ENCODE measurements around the gene CTNNA1. TPM values are rescaled to one million over a fixed set of nuclear protein-coding genes. Genes with fewer than 3 reads are reported as not detected.

Gene CTNNA1
- total and polyA plus RNA-seq, 4 donors, result 115 to 480 (median 302) TPM

DNA sequence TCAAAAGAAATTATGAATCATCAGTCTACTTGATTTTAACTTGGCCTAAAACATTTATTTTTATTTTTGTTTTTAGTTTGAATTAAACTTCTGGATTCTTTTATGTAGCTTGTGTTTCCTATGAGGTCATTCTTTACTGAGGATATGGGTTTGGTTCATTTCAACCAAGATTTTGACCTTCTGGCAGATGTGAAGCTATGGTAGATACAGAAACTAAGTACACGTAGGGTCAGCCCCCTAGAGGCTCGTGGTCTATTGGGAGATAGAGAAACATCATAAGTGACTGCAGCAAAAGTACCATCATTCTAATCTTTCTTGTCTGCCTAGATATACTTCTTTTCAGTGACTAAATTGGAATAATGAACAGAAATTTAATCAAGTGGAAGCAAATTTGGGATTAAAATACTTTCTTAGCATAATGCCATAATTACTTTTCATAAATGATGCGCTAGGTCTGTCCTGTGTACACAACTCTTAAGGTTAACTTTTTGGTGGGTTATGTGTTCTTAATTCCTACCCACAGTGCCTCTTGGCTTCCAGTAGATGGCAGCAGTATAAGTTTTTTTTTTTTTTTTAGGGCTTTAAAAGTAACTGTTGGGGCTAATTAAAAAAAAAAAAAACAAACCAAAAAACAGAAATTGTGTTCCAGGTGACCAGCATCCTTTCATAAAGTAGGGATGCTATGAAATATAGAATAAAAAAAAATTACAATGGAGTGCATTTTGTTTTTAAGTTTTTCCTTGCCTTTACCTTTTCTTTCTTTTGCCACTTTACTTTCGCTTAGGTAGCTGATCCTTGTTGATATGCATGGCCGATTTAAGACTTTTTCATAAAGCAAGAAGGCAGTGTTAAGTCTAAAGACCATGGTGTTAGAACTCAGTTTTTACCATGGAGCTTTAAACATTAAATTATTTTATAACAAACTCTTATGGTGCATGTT lies 72.0 kb downstream of the CTNNA1 start:
- no peaks in the 10 kb centered on the region for H3K27me3 ChIP-seq (ENCODE audit: control insufficient read depth in 3 of 3, insufficient read depth in 3 of 3, low read length in 2 of 3)
- no peak overlapping the region for H3K4me3 ChIP-seq
- ATAC-seq (ENCODE audit: insufficient read depth, low FRiP score), result no peak
- no peak overlapping the region for H3K27ac ChIP-seq (ENCODE audit: low read depth in 1 of 2, low read length in 1 of 2)
- 58 to 63% methylated on average over 5 of the region's 5 CpGs for WGBS, 2 donors
- peak in 1 of 3 donors; percentile 13 for DNase-seq
- H3K4me1 ChIP-seq (ENCODE audit: control insufficient read depth in 5 of 5, insufficient read depth in 5 of 5, low read length in 5 of 5), result peaks cover 0 to 3% (median under 1%) of the 10 kb centered on the region in 5 donors
- TF ChIP-seq, protein P1, sequence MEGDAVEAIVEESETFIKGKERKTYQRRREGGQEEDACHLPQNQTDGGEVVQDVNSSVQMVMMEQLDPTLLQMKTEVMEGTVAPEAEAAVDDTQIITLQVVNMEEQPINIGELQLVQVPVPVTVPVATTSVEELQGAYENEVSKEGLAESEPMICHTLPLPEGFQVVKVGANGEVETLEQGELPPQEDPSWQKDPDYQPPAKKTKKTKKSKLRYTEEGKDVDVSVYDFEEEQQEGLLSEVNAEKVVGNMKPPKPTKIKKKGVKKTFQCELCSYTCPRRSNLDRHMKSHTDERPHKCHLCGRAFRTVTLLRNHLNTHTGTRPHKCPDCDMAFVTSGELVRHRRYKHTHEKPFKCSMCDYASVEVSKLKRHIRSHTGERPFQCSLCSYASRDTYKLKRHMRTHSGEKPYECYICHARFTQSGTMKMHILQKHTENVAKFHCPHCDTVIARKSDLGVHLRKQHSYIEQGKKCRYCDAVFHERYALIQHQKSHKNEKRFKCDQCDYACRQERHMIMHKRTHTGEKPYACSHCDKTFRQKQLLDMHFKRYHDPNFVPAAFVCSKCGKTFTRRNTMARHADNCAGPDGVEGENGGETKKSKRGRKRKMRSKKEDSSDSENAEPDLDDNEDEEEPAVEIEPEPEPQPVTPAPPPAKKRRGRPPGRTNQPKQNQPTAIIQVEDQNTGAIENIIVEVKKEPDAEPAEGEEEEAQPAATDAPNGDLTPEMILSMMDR (IDR thresholded peaks at IDR 0.05; ENCODE audit: control extremely low read depth, extremely low read depth), result peak; percentile 12
- H3K9ac ChIP-seq (ENCODE audit: insufficient read depth in 1 of 2, low read length in 2 of 2), result no peak overlapping the region
- H3K9me3 ChIP-seq (ENCODE audit: control insufficient read depth in 4 of 4, insufficient read depth in 3 of 4, low read length in 3 of 4), result no peaks in the 10 kb centered on the region
- H3K36me3 ChIP-seq (ENCODE audit: control insufficient read depth in 4 of 4, insufficient read depth in 4 of 4, low read length in 4 of 4), result peaks cover 5 to 22% (median 11%) of the 10 kb centered on the region in 4 donors

DNA sequence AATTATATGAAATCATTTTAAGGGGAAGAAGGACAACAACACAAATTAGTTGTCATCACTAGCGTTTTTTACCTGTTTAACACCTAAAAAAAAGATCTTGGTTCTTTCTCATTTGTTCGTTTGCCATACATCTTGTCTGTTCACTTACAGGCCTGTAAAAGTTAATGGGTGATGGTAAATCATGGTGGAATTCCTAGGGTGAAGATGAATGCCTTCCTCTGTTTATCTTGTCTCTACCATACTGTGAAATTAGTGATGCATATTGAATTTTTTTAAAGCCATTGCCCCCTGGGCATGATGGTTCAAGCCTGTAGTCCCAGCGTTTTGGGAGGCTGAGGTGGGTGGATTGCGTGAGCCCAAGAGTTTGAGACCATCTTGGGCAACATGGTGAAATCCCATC lies 75.3 kb downstream of the CTNNA1 start:
- no peaks in the 10 kb centered on the region for H3K27me3 ChIP-seq (ENCODE audit: control insufficient read depth in 3 of 3, insufficient read depth in 3 of 3, low read length in 2 of 3)
- no peak overlapping the region for H3K27ac ChIP-seq (ENCODE audit: low read depth in 1 of 2, low read length in 1 of 2)
- no peak overlapping the region for H3K9ac ChIP-seq (ENCODE audit: insufficient read depth in 1 of 2, low read length in 2 of 2)
- TF ChIP-seq, protein P1 (IDR thresholded peaks at IDR 0.05; ENCODE audit: control extremely low read depth, extremely low read depth), result no peak
- H3K36me3 ChIP-seq (ENCODE audit: control insufficient read depth in 4 of 4, insufficient read depth in 4 of 4, low read length in 4 of 4), result peaks cover 5 to 20% (median 9%) of the 10 kb centered on the region in 4 donors
- H3K9me3 ChIP-seq (ENCODE audit: control insufficient read depth in 4 of 4, insufficient read depth in 3 of 4, low read length in 3 of 4), result no peaks in the 10 kb centered on the region
- 85 to 91% methylated on average over 4 of the region's 4 CpGs for WGBS, 2 donors
- peaks cover 0 to 11% (median 0%) of the 10 kb centered on the region in 5 donors for H3K4me1 ChIP-seq (ENCODE audit: control insufficient read depth in 5 of 5, insufficient read depth in 5 of 5, low read length in 5 of 5)
- DNase-seq, result no peak
- no peak overlapping the region for H3K4me3 ChIP-seq
- no peak for ATAC-seq (ENCODE audit: insufficient read depth, low FRiP score)

GRCh38 chr5:138829341-138829740 lies 76.1 kb downstream of the CTNNA1 start:
- peaks cover 4 to 20% (median 9%) of the 10 kb centered on the region in 4 donors for H3K36me3 ChIP-seq (ENCODE audit: control insufficient read depth in 4 of 4, insufficient read depth in 4 of 4, low read length in 4 of 4)
- H3K4me1 ChIP-seq (ENCODE audit: control insufficient read depth in 5 of 5, insufficient read depth in 5 of 5, low read length in 5 of 5), result peaks cover 0 to 11% (median 0%) of the 10 kb centered on the region in 5 donors
- DNase-seq (no peak), ATAC-seq (ENCODE audit: insufficient read depth, low FRiP score) (no peak)
- H3K27ac ChIP-seq (ENCODE audit: low read depth in 1 of 2, low read length in 1 of 2), result no peak overlapping the region
- no peak overlapping the region for H3K9ac ChIP-seq (ENCODE audit: insufficient read depth in 1 of 2, low read length in 2 of 2)
- WGBS, 2 donors, result 91 to 96% methylated on average over 3 of the region's 3 CpGs
- H3K4me3 ChIP-seq, result no peak overlapping the region
- H3K9me3 ChIP-seq (ENCODE audit: control insufficient read depth in 4 of 4, insufficient read depth in 3 of 4, low read length in 3 of 4), result no peaks in the 10 kb centered on the region
- TF ChIP-seq, protein P1 (IDR thresholded peaks at IDR 0.05; ENCODE audit: control extremely low read depth, extremely low read depth), result no peak
- no peaks in the 10 kb centered on the region for H3K27me3 ChIP-seq (ENCODE audit: control insufficient read depth in 3 of 3, insufficient read depth in 3 of 3, low read length in 2 of 3)

Data from lung (tissue), 12 donors.